ENCODE measurements around the gene GOLGA8T.
"Not testable (repeated sequence)": the region's sequence is repeated elsewhere in the genome, so short reads cannot be mapped to it uniquely, and the experiment has no call there.

Gene GOLGA8T, protein sequence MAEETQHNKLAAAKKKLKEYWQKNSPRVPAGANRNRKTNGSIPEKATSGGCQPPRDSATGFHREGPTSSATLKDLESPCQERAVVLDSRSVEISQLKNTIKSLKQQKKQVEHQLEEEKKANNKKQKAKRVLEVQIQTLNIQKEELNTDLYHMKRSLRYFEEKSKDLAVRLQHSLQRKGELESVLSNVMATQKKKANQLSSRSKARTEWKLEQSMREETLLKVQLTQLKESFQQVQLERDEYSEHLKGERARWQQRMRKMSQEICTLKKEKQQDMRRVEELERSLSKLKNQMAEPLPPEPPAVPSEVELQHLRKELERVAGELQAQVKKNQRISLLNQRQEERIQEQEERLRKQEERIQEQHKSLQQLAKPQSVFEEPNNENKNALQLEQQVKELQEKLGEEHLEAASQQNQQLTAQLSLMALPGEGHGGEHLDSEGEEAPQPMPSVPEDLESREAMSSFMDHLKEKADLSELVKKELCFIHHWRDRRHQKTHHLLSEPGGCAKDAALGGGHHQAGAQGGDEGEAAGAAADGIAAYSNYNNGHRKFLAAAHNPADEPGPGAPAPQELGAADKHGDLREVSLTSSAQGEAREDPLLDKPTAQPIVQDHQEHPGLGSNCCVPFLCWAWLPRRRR

DNA sequence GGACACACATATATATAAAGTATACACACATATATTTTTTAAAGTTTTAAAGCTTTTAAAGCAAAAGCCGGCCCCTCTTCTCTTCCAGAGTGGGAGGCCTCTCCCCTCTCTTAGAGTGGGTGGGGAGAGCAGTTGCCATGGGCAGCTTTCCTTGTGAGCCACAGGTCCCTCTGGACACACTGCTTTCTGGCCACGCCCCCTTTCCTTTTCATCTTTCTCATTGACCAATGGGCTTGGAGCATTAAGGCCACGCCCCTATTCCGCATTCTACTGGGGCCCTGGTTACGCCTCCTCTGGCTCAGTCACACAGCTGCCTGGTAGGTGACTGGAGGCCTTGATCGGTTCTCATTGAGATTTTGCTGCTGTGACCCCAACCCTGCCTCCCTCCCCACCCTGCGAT lies at the start of gene GOLGA8T:
Gene GOLGA8T, plus strand, starts transcription at position 301 of the 400 bp plus-strand sequence. Its CDS starts 98 bp downstream, at position 399.
- DNase-seq (ENCODE audit: low spot score) = not testable (repeated sequence)

- not testable (repeated sequence) for DNase-seq (ENCODE audit: low spot score)
Measured at GRCh38 chr15:30097827-30098226, 37.0 kb upstream of the GOLGA8T start.

GRCh38 chr15:30102890-30103289 lies 32.0 kb upstream of the GOLGA8T start:
- not testable (repeated sequence) for DNase-seq (ENCODE audit: low spot score)

DNA sequence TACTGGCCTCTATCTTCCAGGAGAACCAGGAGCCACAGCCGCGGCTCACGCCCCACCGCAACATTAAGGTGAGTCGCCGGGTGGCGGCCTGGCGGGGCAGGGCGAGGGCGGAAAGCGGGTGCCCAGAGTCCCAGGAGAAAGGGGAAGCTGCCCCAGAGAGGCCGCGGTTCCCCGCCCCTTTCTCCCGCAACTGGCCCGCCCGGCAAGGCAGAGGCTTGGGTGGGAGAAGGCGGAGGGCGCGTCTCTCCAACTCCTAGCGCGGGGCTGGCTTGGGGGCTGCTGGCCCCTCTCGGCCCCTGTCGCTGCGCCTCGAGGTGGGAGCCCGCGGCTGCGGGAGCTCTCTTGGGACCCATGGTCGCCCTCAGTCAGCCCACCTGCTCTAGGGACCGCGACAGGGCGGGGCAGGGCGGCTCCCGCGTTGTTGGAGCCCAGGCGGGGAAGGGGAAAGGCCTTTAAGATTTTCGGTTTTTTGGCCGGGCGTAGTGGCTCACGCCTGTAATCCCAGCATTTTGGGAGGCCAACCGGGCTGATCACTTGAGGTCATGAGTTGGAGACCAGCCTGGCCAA lies 30.8 kb upstream of the GOLGA8T start:
- not testable (repeated sequence) for DNase-seq (ENCODE audit: low spot score)

GRCh38 chr15:30110591-30110990 lies 24.3 kb upstream of the GOLGA8T start:
- not testable (repeated sequence) for DNase-seq (ENCODE audit: low spot score)

DNA sequence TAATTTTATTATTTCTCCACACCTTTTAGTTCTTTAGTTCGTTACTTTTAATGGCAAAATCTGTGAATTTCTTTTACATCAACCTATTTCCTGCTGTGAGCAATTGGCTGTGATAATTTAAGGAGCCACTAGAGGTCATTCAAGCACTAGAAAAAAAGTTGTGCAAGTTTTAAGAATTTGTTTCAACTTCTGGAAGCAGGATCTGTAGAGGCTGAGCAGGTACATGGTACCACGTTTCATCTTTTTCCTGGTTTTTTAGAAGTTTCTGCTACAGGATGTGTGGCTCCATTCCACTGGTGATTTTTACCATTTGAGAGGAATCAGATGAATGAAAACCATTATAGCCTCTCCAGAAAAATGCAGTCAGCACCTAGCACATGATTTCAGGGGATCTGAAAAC lies 4.8 kb upstream of the GOLGA8T start:
- DNase-seq (ENCODE audit: low spot score) = not testable (repeated sequence)

- not testable (repeated sequence) for DNase-seq (ENCODE audit: low spot score)
Measured at GRCh38 chr15:30143246-30143645, 8.4 kb downstream of the GOLGA8T start.

- DNase-seq (ENCODE audit: low spot score) = not testable (repeated sequence)
Measured at GRCh38 chr15:30149891-30150290, 15.0 kb downstream of the GOLGA8T start.

GRCh38 chr15:30162479-30163357 lies 27.9 kb downstream of the GOLGA8T start:
- DNase-seq (ENCODE audit: low spot score) = not testable (repeated sequence)

GRCh38 chr15:30163759-30164158 lies 28.9 kb downstream of the GOLGA8T start:
- not testable (repeated sequence) for DNase-seq (ENCODE audit: low spot score)

DNA sequence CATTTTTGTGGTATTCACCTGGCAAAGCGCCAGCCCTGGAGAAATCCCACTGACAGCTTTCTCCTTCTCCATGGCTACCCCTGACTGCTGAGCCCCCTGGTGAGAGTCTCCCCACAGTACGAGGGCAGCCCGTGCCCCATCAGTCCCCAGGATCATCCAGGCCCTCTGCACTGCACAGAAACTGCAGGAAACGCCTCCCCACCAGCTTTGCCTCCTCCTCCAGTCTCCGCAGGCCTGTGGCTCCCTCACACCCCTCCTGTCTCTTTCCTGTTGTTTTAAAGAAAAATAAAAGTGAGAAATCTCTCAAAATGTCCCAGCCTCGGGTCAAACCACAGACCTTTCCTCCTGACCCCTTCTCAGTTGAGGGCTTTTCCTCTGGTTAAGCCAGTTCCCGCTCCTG lies 29.4 kb downstream of the GOLGA8T start:
- DNase-seq (ENCODE audit: low spot score) = not testable (repeated sequence)

DNA sequence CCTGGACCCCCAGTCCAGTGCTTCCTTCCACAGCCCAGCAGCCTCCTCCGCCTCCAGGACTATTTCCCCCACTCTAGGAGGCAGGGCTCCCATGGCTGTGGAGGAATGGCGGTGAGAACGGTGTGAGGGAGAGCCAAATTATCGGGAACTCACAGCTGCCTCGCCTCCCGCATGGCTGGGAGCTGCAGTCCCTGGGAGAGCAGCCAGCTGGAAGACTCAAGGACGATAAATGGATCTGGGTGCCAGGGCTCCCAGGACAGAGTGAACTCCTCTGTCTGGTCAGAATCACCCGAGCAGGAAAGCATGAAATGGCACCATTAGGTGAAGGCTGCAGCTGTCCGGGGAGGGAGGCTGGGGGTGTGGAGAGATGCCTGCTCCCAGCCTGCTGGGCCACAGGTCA lies 32.6 kb downstream of the GOLGA8T start:
- not testable (repeated sequence) for DNase-seq (ENCODE audit: low spot score)

DNA sequence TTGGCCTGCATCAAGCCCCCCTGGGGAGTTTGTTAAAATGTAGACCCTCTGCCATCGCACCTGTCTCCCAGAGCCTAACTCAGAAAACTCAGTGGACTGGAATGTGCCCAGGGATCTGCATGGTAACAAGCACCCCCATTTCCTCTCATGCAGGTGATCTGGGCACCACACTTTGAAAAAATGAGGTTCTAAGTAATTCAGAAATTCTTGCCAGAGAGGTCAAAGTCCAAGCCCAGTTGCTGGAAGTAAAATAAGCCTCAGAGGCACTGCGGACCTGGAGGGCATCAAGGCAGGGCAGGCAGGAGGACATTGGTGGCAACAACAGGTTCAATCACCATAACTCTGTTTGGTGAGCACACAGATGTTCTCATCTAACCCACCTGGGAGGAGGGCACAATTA lies 33.0 kb downstream of the GOLGA8T start:
- not testable (repeated sequence) for DNase-seq (ENCODE audit: low spot score)

GRCh38 chr15:30171452-30171851 lies 36.6 kb downstream of the GOLGA8T start:
- not testable (repeated sequence) for DNase-seq (ENCODE audit: low spot score)

GRCh38 chr15:30173041-30173608 lies 38.3 kb downstream of the GOLGA8T start:
- peak; percentile 68 for DNase-seq (ENCODE audit: low spot score)

GRCh38 chr15:30175291-30175690 lies 40.4 kb downstream of the GOLGA8T start:
- not testable (repeated sequence) for DNase-seq (ENCODE audit: low spot score)

- DNase-seq (ENCODE audit: low spot score) = not testable (repeated sequence)
Measured at GRCh38 chr15:30176613-30177012, 41.8 kb downstream of the GOLGA8T start.

GRCh38 chr15:30179814-30180213 lies 45.0 kb downstream of the GOLGA8T start:
- not testable (repeated sequence) for DNase-seq (ENCODE audit: low spot score)

GRCh38 chr15:30185495-30185894 lies 50.6 kb downstream of the GOLGA8T start:
- not testable (repeated sequence) for DNase-seq (ENCODE audit: low spot score)

DNA sequence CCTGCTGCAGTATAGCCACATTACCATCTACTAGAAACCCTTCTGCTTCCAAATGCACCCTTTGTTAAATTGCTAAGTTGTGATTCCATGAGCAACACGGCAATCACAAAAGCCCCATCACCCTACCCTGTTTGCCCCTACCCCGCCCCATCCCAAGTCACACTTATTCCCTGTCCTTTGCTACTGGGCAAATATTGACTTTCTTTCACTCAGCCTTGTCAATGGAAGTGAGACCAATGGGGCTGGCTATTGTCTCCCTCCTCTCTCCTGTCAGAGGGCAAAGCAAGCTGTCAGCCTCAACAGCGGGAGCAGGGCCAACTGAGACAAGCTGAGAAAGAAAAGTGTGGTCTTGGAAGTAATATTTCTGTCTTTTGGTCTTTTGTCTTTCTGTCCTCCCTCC lies 52.6 kb downstream of the GOLGA8T start:
- DNase-seq (ENCODE audit: low spot score) = not testable (repeated sequence)

GRCh38 chr15:30189754-30190153 lies 54.9 kb downstream of the GOLGA8T start:
- DNase-seq (ENCODE audit: low spot score) = not testable (repeated sequence)
